Activated naive CD4-positive, alpha-beta T cell treated with anti-CD3 and anti-CD28 coated beads, Interleukin-2, amount 50 U/mL, for 16 hours (primary cell): ENCODE results near the gene ZNF800.

Source experiments
- DNase-seq: peaks from one replicate; pipeline ENCODE4 v3.0.0-alpha.2; 2020

The ZNF800 gene

GRCh38 chr7:127347567-127348246 lies 44.8 kb downstream of the ZNF800 start:
- peak; percentile 80 for DNase-seq

- no peak for DNase-seq
Measured at GRCh38 chr7:127346575-127347256, 45.8 kb downstream of the ZNF800 start.

- no peak for DNase-seq
Measured at GRCh38 chr7:127342596-127342995, 49.9 kb downstream of the ZNF800 start.

GRCh38 chr7:127338122-127338521 lies 54.4 kb downstream of the ZNF800 start:
- DNase-seq = no peak

GRCh38 chr7:127337581-127337980 lies 54.9 kb downstream of the ZNF800 start:
- DNase-seq = no peak

- DNase-seq = no peak
Measured at GRCh38 chr7:127336458-127336857, 56.0 kb downstream of the ZNF800 start.

- DNase-seq = no peak
Measured at GRCh38 chr7:127332880-127333279, 59.6 kb downstream of the ZNF800 start.

GRCh38 chr7:127330070-127330469 lies 62.4 kb downstream of the ZNF800 start:
- no peak for DNase-seq

GRCh38 chr7:127322832-127323493 lies 69.5 kb downstream of the ZNF800 start:
- no peak for DNase-seq

- no peak for DNase-seq
Measured at GRCh38 chr7:127322351-127322750, 70.2 kb downstream of the ZNF800 start.

- no peak for DNase-seq
Measured at GRCh38 chr7:127320974-127321373, 71.5 kb downstream of the ZNF800 start.
